ENCODE results near the gene LITAF. TPM values are rescaled to one million over a fixed set of nuclear protein-coding genes. Genes with fewer than 3 reads are reported as not detected.

LITAF gene
- total RNA-seq, 1 experiment from 2014 or later, result 328 TPM

DNA sequence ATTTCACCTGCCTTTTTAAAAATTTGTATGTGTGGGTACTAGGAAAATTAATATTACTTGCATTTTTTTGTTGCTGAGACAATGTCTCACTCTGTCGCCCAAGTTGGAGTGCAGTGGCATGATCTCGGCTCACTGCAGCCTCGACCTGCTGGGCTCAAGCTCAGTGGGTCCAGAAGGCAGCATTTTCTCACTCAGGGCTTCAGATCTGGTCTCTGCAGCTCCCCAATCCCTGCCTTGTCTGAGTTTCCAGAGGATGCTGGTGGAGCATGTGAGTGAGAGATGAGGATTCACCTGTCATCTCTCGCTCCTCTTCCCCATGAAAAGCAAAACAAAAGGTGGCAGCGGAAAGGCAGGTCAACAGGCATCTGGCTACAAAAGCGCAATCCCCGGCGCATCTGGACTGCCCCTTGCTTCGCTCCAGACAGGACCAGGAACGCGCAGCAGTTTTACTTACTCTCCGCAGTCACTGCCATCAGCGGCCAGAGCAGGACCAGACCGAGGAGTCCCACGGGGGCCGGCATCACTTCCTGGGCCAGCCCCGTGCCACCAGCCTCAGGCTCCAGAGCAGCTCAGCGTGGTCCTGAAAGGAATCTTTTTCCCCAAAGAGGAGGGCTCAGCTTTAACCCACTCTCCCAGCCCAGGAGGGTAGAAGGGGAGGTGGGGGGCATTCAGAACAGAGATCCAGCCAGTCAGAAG is 59.9 kb downstream of the LITAF start:
- CTCF ChIA-PET, result no interaction called here

DNA sequence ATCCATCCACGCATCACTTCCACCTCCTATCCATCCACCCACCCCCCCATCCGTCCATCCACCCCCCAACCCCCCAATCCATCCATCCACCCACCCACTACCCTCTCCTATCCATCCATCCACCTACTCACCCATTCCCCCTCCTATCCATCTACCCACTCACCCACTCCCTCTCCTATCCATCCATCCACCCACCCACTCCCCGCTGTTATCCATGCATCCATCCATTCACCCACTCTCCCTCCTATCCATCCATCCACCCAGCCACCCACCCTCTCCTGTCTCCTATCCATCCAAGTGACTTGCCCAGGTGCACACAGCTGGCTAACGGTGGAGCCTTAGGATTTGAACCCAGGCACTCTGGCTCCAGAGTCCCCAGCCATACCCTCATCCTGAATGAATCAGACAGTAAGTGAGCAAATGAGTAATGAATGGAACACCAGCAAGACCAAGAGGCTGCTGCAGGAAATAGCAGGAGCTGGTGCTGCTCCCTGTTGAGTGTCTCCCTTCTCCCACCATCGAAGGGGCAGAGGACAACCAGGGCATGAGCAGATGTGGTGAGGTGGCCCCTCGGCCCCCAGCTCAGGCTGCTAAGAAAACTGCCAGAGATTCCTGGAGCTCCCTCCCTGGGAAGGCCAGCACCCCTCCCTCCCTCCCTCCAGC is 62.5 kb downstream of the LITAF start:
- DNase-seq, result no peak
- Mint-ChIP-seq H3K36me3 (ENCODE audit: insufficient read depth, unreplicated experiment) (no peaks in the 10 kb centered on the region), H3K27me3 (ENCODE audit: unreplicated experiment) (no peaks in the 10 kb centered on the region), H3K4me3 (ENCODE audit: low read depth, unreplicated experiment) (no peak overlapping the region), H3K27ac (ENCODE audit: unreplicated experiment) (no peak overlapping the region), H3K9me3 (ENCODE audit: low read depth, unreplicated experiment) (no peaks in the 10 kb centered on the region), H3K4me1 (ENCODE audit: low read depth, unreplicated experiment) (no peaks in the 10 kb centered on the region)
- BruUV-seq (replicated peaks), result no TSS peak
- intact Hi-C loops (cut with micrococcal nuclease; ENCODE audit: unreplicated experiment), result no loop called here
- CTCF ChIA-PET, result interaction anchor here (0.6 to 0.7 kb wide), 2 partner anchors 13 to 88 kb away, joined by 3 to 4 read pairs; no protein-coding TSS in a partner anchor
- TF ChIP-seq, protein P1, sequence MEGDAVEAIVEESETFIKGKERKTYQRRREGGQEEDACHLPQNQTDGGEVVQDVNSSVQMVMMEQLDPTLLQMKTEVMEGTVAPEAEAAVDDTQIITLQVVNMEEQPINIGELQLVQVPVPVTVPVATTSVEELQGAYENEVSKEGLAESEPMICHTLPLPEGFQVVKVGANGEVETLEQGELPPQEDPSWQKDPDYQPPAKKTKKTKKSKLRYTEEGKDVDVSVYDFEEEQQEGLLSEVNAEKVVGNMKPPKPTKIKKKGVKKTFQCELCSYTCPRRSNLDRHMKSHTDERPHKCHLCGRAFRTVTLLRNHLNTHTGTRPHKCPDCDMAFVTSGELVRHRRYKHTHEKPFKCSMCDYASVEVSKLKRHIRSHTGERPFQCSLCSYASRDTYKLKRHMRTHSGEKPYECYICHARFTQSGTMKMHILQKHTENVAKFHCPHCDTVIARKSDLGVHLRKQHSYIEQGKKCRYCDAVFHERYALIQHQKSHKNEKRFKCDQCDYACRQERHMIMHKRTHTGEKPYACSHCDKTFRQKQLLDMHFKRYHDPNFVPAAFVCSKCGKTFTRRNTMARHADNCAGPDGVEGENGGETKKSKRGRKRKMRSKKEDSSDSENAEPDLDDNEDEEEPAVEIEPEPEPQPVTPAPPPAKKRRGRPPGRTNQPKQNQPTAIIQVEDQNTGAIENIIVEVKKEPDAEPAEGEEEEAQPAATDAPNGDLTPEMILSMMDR (IDR thresholded peaks at IDR 0.05; ENCODE audit: unreplicated experiment), result no peak

More for the DNA sequence above, 59.9 kb downstream of the LITAF start:
- H3K27me3 Mint-ChIP-seq (ENCODE audit: unreplicated experiment), result no peaks in the 10 kb centered on the region
- peaks cover 8% of the 10 kb centered on the region for H3K4me1 Mint-ChIP-seq (ENCODE audit: low read depth, unreplicated experiment)
- BruUV-seq (replicated peaks), result no TSS peak
- intact Hi-C loops (cut with micrococcal nuclease; ENCODE audit: unreplicated experiment), result no loop called here
- no peak overlapping the region for H3K27ac Mint-ChIP-seq (ENCODE audit: unreplicated experiment)
- H3K4me3 Mint-ChIP-seq (ENCODE audit: low read depth, unreplicated experiment), result no peak overlapping the region
- no peaks in the 10 kb centered on the region for H3K9me3 Mint-ChIP-seq (ENCODE audit: low read depth, unreplicated experiment)
- no peak for DNase-seq
- TF ChIP-seq, protein P1 (IDR thresholded peaks at IDR 0.05; ENCODE audit: unreplicated experiment), result no peak
- no peaks in the 10 kb centered on the region for H3K36me3 Mint-ChIP-seq (ENCODE audit: insufficient read depth, unreplicated experiment)

DNA sequence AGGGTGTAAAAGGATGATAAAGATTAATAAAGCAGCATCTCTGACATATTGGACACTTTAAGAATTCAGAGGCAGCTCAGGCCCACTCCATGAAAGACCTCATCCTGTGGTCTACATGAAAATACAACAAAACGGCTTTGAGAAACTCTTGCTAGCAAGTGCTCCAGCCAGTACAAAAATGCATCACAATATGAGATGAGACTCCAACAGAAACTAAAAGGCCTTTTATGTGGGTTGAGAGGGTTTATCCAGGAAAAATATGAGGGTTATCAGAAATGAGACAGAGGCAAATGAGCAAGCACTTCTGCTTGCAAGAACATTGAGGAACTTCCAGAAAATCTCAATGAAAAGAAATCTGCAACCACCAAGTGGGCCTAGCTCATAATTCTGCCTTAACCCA is 65.7 kb downstream of the LITAF start:
- no peak overlapping the region for H3K4me3 Mint-ChIP-seq (ENCODE audit: low read depth, unreplicated experiment)
- no TSS peak for BruUV-seq (replicated peaks)
- H3K27me3 Mint-ChIP-seq (ENCODE audit: unreplicated experiment), result no peaks in the 10 kb centered on the region
- DNase-seq, result no peak
- H3K36me3 Mint-ChIP-seq (ENCODE audit: insufficient read depth, unreplicated experiment), result peaks cover 5% of the 10 kb centered on the region
- CTCF ChIA-PET, result no interaction called here
- TF ChIP-seq, protein P1 (IDR thresholded peaks at IDR 0.05; ENCODE audit: unreplicated experiment), result no peak
- H3K9me3 Mint-ChIP-seq (ENCODE audit: low read depth, unreplicated experiment), result no peaks in the 10 kb centered on the region
- H3K4me1 Mint-ChIP-seq (ENCODE audit: low read depth, unreplicated experiment), result no peaks in the 10 kb centered on the region
- intact Hi-C loops (cut with micrococcal nuclease; ENCODE audit: unreplicated experiment), result no loop called here
- H3K27ac Mint-ChIP-seq (ENCODE audit: unreplicated experiment), result no peak overlapping the region

DNA sequence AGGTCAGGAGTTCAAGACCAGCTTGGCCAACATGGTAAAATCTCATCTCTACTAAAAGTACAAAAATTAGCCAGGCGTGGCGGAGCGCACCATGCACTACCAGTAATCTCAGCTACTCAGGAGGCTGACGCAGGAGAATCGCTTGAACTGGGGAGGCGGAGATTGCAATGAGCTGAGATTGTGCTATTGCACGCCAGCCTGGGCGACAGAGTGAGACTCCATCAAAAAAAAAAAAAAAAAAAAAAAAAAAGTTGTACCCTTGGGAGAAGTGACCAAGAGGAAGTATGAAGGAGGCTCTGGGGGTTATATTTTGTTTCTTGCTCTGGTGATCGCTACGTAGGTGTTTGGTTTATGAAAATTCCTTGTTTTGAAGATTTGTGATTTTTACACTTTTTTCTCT is 66.3 kb downstream of the LITAF start:
- DNase-seq, result no peak
- intact Hi-C loops (cut with micrococcal nuclease; ENCODE audit: unreplicated experiment), result no loop called here
- no peaks in the 10 kb centered on the region for H3K9me3 Mint-ChIP-seq (ENCODE audit: low read depth, unreplicated experiment)
- TF ChIP-seq, protein P1 (IDR thresholded peaks at IDR 0.05; ENCODE audit: unreplicated experiment), result no peak
- CTCF ChIA-PET, result no interaction called here
- no TSS peak for BruUV-seq (replicated peaks)
- H3K36me3 Mint-ChIP-seq (ENCODE audit: insufficient read depth, unreplicated experiment), result peaks cover 5% of the 10 kb centered on the region
- H3K4me3 Mint-ChIP-seq (ENCODE audit: low read depth, unreplicated experiment), result no peak overlapping the region
- no peaks in the 10 kb centered on the region for H3K27me3 Mint-ChIP-seq (ENCODE audit: unreplicated experiment)
- no peak overlapping the region for H3K27ac Mint-ChIP-seq (ENCODE audit: unreplicated experiment)
- H3K4me1 Mint-ChIP-seq (ENCODE audit: low read depth, unreplicated experiment), result no peaks in the 10 kb centered on the region
